Neural progenitor cell (in vitro differentiated cells): ENCODE results near the gene STARD10. TPM values are rescaled to one million over a fixed set of nuclear protein-coding genes. Genes with fewer than 3 reads are reported as not detected.

Experiments used
- DNase-seq: peaks from one replicate; pipeline ENCODE4 v3.0.0-alpha.2; 2016; ENCODE audit warnings: low spot score
- H2AFZ ChIP-seq: fragments of 200-600 bp; sonication (generic); replicated peaks from 2 replicates; pipeline ENCODE4 v1.6.1; 2016; ENCODE audit warnings: antibody characterized with exemption
- H3F3A ChIP-seq: fragments of 200-600 bp; sonication (generic); 2 replicates; pipeline ENCODE4 v1.6.1; 2016; ENCODE audit warnings: antibody characterized with exemption, low read depth
- H3K27ac ChIP-seq: fragments of 200-600 bp; sonication (generic); 2 replicates; pipeline ENCODE4 v1.5.1; 2016; ENCODE audit warnings: mild to moderate bottlenecking
- H3K27me3 ChIP-seq: fragments of 200-600 bp; sonication (generic); 2 replicates; pipeline ENCODE4 v1.6.1; 2016; ENCODE audit warnings: mild to moderate bottlenecking, moderate library complexity
- H3K36me3 ChIP-seq: fragments of 200-600 bp; sonication (generic); 2 replicates; pipeline ENCODE4 v1.5.1; 2016
- H3K4me1 ChIP-seq: fragments of 200-600 bp; sonication (generic); 2 replicates; pipeline ENCODE4 v1.6.1; 2016; ENCODE audit warnings: mixed run types
- H3K4me2 ChIP-seq: fragments of 200-600 bp; sonication (generic); 2 replicates; pipeline ENCODE4 v1.6.1; 2016
- H3K4me3 ChIP-seq: fragments of 200-600 bp; sonication (generic); 2 replicates; pipeline ENCODE4 v1.5.1; 2016
- H3K79me2 ChIP-seq: fragments of 200-600 bp; sonication (generic); 2 replicates; pipeline ENCODE4 v1.6.1; 2016; ENCODE audit warnings: low read depth
- H3K9ac ChIP-seq: fragments of 200-600 bp; sonication (generic); 2 replicates; pipeline ENCODE4 v1.6.1; 2016
- H3K9me3 ChIP-seq: fragments of 200-600 bp; sonication (generic); 2 replicates; pipeline ENCODE4 v1.5.1; 2016; ENCODE audit warnings: low read depth
- H4K20me1 ChIP-seq: fragments of 200-600 bp; sonication (generic); 2 replicates; pipeline ENCODE4 v1.6.1; 2016; ENCODE audit warnings: low read depth
- H3K27ac Mint-ChIP-seq: 3 replicates; pipeline ENCODE4 v1.8.0; 2021; ENCODE audit warnings: mixed read lengths
- H3K27me3 Mint-ChIP-seq: 2 replicates; pipeline ENCODE4 v1.8.0; 2022; ENCODE audit warnings: low read depth, mild to moderate bottlenecking, inconsistent platforms, moderate library complexity, mixed read lengths; ENCODE audit not compliant: insufficient read depth
- H3K36me3 Mint-ChIP-seq: 3 replicates; pipeline ENCODE4 v1.8.0; 2021; ENCODE audit warnings: mixed read lengths
- H3K4me1 Mint-ChIP-seq: 3 replicates; pipeline ENCODE4 v1.8.0; 2021; ENCODE audit warnings: mixed read lengths
- H3K4me3 Mint-ChIP-seq: 3 replicates; pipeline ENCODE4 v1.8.0; 2021; ENCODE audit warnings: mild to moderate bottlenecking, moderate library complexity, mixed read lengths
- H3K9me3 Mint-ChIP-seq: 3 replicates; pipeline ENCODE4 v1.8.0; 2020; ENCODE audit warnings: mixed read lengths
- CTCF ChIP-seq: fragments of 200-600 bp; sonication (generic); IDR thresholded peaks from 2 replicates; pipeline ENCODE4 v1.5.1; 2017; ENCODE audit warnings: antibody characterized with exemption, mild to moderate bottlenecking
- EZH2 ChIP-seq: fragments of 200-600 bp; sonication (generic); IDR thresholded peaks from 2 replicates; pipeline ENCODE4 v1.6.1; 2017; ENCODE audit warnings: antibody characterized with exemption, mild to moderate bottlenecking, moderate library complexity
- EZH2phosphoT487 ChIP-seq: fragments of 200-600 bp; sonication (generic); IDR thresholded peaks from 2 replicates; pipeline ENCODE4 v1.6.1; 2017; ENCODE audit warnings: antibody characterized with exemption
- total RNA-seq: library from RNA; depleted of rRNA; stranded (reverse); fragments of >200 nt; gene quantifications from 2 replicates; pipeline ENCODE4 v1.2.3, GENCODE V29; 2015; ENCODE audit warnings: low replicate concordance

STARD10 gene
- total RNA-seq, 1 donor from 2014 or later, result 13.0 TPM

GRCh38 chr11:72825661-72826060 is 31.8 kb upstream of the STARD10 start:
- H3K27ac ChIP-seq, result no peak overlapping the region
- H3K9me3 Mint-ChIP-seq, result no peaks in the 10 kb centered on the region
- H3K4me3 Mint-ChIP-seq, result no peak overlapping the region
- no peaks in the 10 kb centered on the region for H3K36me3 ChIP-seq
- peaks cover 8% of the 10 kb centered on the region for H3K27me3 ChIP-seq
- H4K20me1 ChIP-seq, result no peaks in the 10 kb centered on the region
- TF ChIP-seq EZH2phosphoT487, result no peak
- no peak for TF ChIP-seq CTCF
- no peak for TF ChIP-seq EZH2
- no peak overlapping the region for H3K4me3 ChIP-seq
- no peak overlapping the region for H2AFZ ChIP-seq
- no peak overlapping the region for H3K27ac Mint-ChIP-seq
- H3K79me2 ChIP-seq, result no peaks in the 10 kb centered on the region
- no peak overlapping the region for H3K4me2 ChIP-seq
- H3K4me1 ChIP-seq, result peaks cover 9% of the 10 kb centered on the region
- H3K4me1 Mint-ChIP-seq, result peaks cover 6% of the 10 kb centered on the region
- peaks cover 3% of the 10 kb centered on the region for H3F3A ChIP-seq
- no peaks in the 10 kb centered on the region for H3K9me3 ChIP-seq
- no peak overlapping the region for H3K9ac ChIP-seq
- DNase-seq, result no peak
- H3K36me3 Mint-ChIP-seq, result peaks cover 4% of the 10 kb centered on the region
- peaks cover 4% of the 10 kb centered on the region for H3K27me3 Mint-ChIP-seq

GRCh38 chr11:72824811-72825505 is 31.1 kb upstream of the STARD10 start:
- Mint-ChIP-seq H3K27me3 (peaks cover 4% of the 10 kb centered on the region), H3K4me3 (no peak overlapping the region), H3K36me3 (peaks cover 6% of the 10 kb centered on the region), H3K4me1 (peaks cover 11% of the 10 kb centered on the region), H3K9me3 (no peaks in the 10 kb centered on the region), H3K27ac (peak overlapping the region; percentile 29)
- Histone ChIP-seq H3K9me3 (no peaks in the 10 kb centered on the region), H3K4me2 (no peak overlapping the region), H3K79me2 (no peaks in the 10 kb centered on the region), H3K27me3 (peaks cover 13% of the 10 kb centered on the region), H3K27ac (no peak overlapping the region), H4K20me1 (no peaks in the 10 kb centered on the region), H3F3A (peaks cover 3% of the 10 kb centered on the region), H3K36me3 (no peaks in the 10 kb centered on the region), H3K4me1 (peaks cover 9% of the 10 kb centered on the region), H3K4me3 (no peak overlapping the region), H2AFZ (no peak overlapping the region), H3K9ac (no peak overlapping the region)
- no peak for TF ChIP-seq EZH2phosphoT487
- TF ChIP-seq CTCF, result no peak
- TF ChIP-seq EZH2, result no peak
- DNase-seq, result no peak

GRCh38 chr11:72824020-72824419 is 30.2 kb upstream of the STARD10 start:
- Histone ChIP-seq H3K27ac (no peak overlapping the region), H3K4me1 (peaks cover 9% of the 10 kb centered on the region), H4K20me1 (no peaks in the 10 kb centered on the region), H3K4me2 (no peak overlapping the region), H3K27me3 (peaks cover 13% of the 10 kb centered on the region), H2AFZ (no peak overlapping the region), H3K9ac (no peak overlapping the region), H3K4me3 (no peak overlapping the region), H3K36me3 (no peaks in the 10 kb centered on the region), H3K9me3 (no peaks in the 10 kb centered on the region), H3F3A (peaks cover 3% of the 10 kb centered on the region), H3K79me2 (no peaks in the 10 kb centered on the region)
- H3K4me3 Mint-ChIP-seq, result peak overlapping the region; percentile 63
- peaks cover 11% of the 10 kb centered on the region for H3K4me1 Mint-ChIP-seq
- peaks cover 8% of the 10 kb centered on the region for H3K27me3 Mint-ChIP-seq
- H3K27ac Mint-ChIP-seq, result no peak overlapping the region
- H3K36me3 Mint-ChIP-seq, result peaks cover 3% of the 10 kb centered on the region
- H3K9me3 Mint-ChIP-seq, result no peaks in the 10 kb centered on the region
- DNase-seq, result no peak
- TF ChIP-seq EZH2 (no peak), EZH2phosphoT487 (no peak), CTCF (no peak)
